Islet of Langerhans (tissue), 1 donor: ENCODE results near the gene XRCC5.
A peak's percentile ranks its signal among the peaks of the same experiment; 100 is the strongest.

Experiments used
- FAIRE-seq: peaks from one replicate; lab custom pipeline; 2011; peaks lifted over from hg19 to GRCh38; lab: Jason Lieb, UNC

The XRCC5 gene

GRCh38 chr2:216086207-216086893, 22.8 kb upstream of the XRCC5 start:
- FAIRE-seq: no peak

- no peak for FAIRE-seq
These were observed 18.8 kb upstream of the XRCC5 start for GRCh38 chr2:216090369-216090786.

- no peak for FAIRE-seq
These were observed 16.5 kb upstream of the XRCC5 start for GRCh38 chr2:216092646-216093045.

GRCh38 chr2:216094701-216095100, 14.4 kb upstream of the XRCC5 start:
- no peak for FAIRE-seq

- no peak for FAIRE-seq
These were observed 10.5 kb upstream of the XRCC5 start for GRCh38 chr2:216098421-216099334.

- FAIRE-seq: no peak
These were observed 8.0 kb upstream of the XRCC5 start for GRCh38 chr2:216101109-216101508.

GRCh38 chr2:216103213-216103612, 5.9 kb upstream of the XRCC5 start:
- FAIRE-seq: no peak

GRCh38 chr2:216104691-216105090, 4.5 kb upstream of the XRCC5 start:
- FAIRE-seq: no peak

GRCh38 chr2:216107320-216107719, 1.8 kb upstream of the XRCC5 start:
- FAIRE-seq: no peak

- FAIRE-seq: no peak
These were observed 1.4 kb upstream of the XRCC5 start for GRCh38 chr2:216107760-216108159.

GRCh38 chr2:216108310-216108966, 710 bp upstream of the XRCC5 start:
- FAIRE-seq: peak; percentile 88

GRCh38 chr2:216109962-216110614, 940 bp downstream of the XRCC5 start:
- no peak for FAIRE-seq

- FAIRE-seq: no peak
These were observed 1.5 kb downstream of the XRCC5 start for GRCh38 chr2:216110620-216111019.

- FAIRE-seq: no peak
These were observed 2.0 kb downstream of the XRCC5 start for GRCh38 chr2:216111122-216111521.

GRCh38 chr2:216112926-216113325, 3.8 kb downstream of the XRCC5 start:
- FAIRE-seq: no peak

GRCh38 chr2:216113572-216113971, 4.4 kb downstream of the XRCC5 start:
- no peak for FAIRE-seq

- FAIRE-seq: no peak
These were observed 5.2 kb downstream of the XRCC5 start for GRCh38 chr2:216114382-216114713.

GRCh38 chr2:216114714-216115531, 5.8 kb downstream of the XRCC5 start:
- peak; percentile 95 for FAIRE-seq

GRCh38 chr2:216116418-216116817, 7.3 kb downstream of the XRCC5 start:
- FAIRE-seq: no peak

- no peak for FAIRE-seq
These were observed 8.6 kb downstream of the XRCC5 start for GRCh38 chr2:216117561-216118340.

- no peak for FAIRE-seq
These were observed 9.3 kb downstream of the XRCC5 start for GRCh38 chr2:216118474-216118873.
